ENCODE measurements around the gene IL10RA.

The IL10RA gene

GRCh38 chr11:117950993-117951961 is 34.9 kb upstream of the IL10RA start:
- no peak for DNase-seq (ENCODE audit: low read depth, low spot score)
- H3K27me3 ChIP-seq (ENCODE audit: insufficient read depth, insufficient read length), result no peaks in the 10 kb centered on the region
- H3K36me3 ChIP-seq (ENCODE audit: insufficient read depth, insufficient read length, low read length), result no peaks in the 10 kb centered on the region
- H3K9ac ChIP-seq (ENCODE audit: insufficient read length, low read depth), result no peak overlapping the region
- H3K4me1 ChIP-seq (ENCODE audit: insufficient read depth, insufficient read length), result no peaks in the 10 kb centered on the region
- TF ChIP-seq YY1 (IDR thresholded peaks at IDR 0.05; ENCODE audit: insufficient read depth, insufficient read length), result no peak
- no peak for TF ChIP-seq ZNF274 (IDR thresholded peaks at IDR 0.05; ENCODE audit: low read depth, low read length)
- TF ChIP-seq SUZ12 (IDR thresholded peaks at IDR 0.05; ENCODE audit: extremely low read depth, insufficient read depth, insufficient read length), result no peak
- no peak overlapping the region for H3K4me3 ChIP-seq (ENCODE audit: insufficient read length, low read depth)
- no peaks in the 10 kb centered on the region for H3K9me3 ChIP-seq (ENCODE audit: insufficient read depth, low read length)

DNA sequence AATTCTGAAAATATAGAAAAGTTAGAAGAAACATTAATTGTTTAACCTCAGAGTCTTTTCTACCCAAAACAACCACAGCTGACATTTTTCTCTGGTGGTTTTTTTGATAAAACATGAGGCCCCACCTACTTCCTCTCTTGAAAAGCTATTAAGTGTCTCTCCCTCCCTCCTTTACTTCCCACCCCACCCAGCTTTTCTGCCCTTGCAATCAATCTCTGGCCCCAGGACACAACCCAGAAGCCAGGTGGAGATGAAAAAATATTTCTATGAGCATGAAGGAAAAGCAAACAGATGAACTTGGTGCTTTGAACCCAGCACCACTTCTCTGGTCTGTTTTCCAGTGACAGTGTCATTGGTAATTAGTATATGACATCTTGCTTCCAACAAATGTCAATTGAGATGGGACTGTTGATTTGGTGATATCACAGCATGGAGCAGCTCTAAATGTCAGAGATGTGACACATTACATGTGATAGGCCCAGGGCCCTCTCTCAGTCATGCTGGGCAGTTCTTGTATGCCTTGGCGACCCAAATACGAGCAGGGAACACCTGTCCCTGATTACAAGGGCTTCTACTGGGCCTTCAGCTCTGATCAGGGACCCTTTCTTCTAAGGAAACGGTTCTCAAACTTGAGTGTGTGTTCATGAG is 33.0 kb upstream of the IL10RA start:
- Histone ChIP-seq H3K4me1 (ENCODE audit: insufficient read depth, insufficient read length) (no peaks in the 10 kb centered on the region), H3K27me3 (ENCODE audit: insufficient read depth, insufficient read length) (no peaks in the 10 kb centered on the region), H3K36me3 (ENCODE audit: insufficient read depth, insufficient read length, low read length) (no peaks in the 10 kb centered on the region), H3K4me3 (ENCODE audit: insufficient read length, low read depth) (no peak overlapping the region), H3K9ac (ENCODE audit: insufficient read length, low read depth) (no peak overlapping the region), H3K9me3 (ENCODE audit: insufficient read depth, low read length) (no peaks in the 10 kb centered on the region)
- DNase-seq (ENCODE audit: low read depth, low spot score), result no peak
- no peak for TF ChIP-seq YY1 (IDR thresholded peaks at IDR 0.05; ENCODE audit: insufficient read depth, insufficient read length)

GRCh38 chr11:117958949-117959348 is 27.2 kb upstream of the IL10RA start:
- DNase-seq (ENCODE audit: low read depth, low spot score), result no peak
- no peak for TF ChIP-seq SUZ12 (IDR thresholded peaks at IDR 0.05; ENCODE audit: extremely low read depth, insufficient read depth, insufficient read length)
- Histone ChIP-seq H3K9me3 (ENCODE audit: insufficient read depth, low read length) (no peaks in the 10 kb centered on the region), H3K4me3 (ENCODE audit: insufficient read length, low read depth) (no peak overlapping the region), H3K9ac (ENCODE audit: insufficient read length, low read depth) (no peak overlapping the region), H3K27me3 (ENCODE audit: insufficient read depth, insufficient read length) (no peaks in the 10 kb centered on the region), H3K4me1 (ENCODE audit: insufficient read depth, insufficient read length) (no peaks in the 10 kb centered on the region), H3K36me3 (ENCODE audit: insufficient read depth, insufficient read length, low read length) (no peaks in the 10 kb centered on the region)

- no peak overlapping the region for H3K9ac ChIP-seq (ENCODE audit: insufficient read length, low read depth)
- TF ChIP-seq YY1 (IDR thresholded peaks at IDR 0.05; ENCODE audit: insufficient read depth, insufficient read length) (no peak), SUZ12 (IDR thresholded peaks at IDR 0.05; ENCODE audit: extremely low read depth, insufficient read depth, insufficient read length) (no peak), ZNF274 (IDR thresholded peaks at IDR 0.05; ENCODE audit: low read depth, low read length) (no peak)
These were observed 26.6 kb upstream of the IL10RA start for GRCh38 chr11:117959438-117960149.

DNA sequence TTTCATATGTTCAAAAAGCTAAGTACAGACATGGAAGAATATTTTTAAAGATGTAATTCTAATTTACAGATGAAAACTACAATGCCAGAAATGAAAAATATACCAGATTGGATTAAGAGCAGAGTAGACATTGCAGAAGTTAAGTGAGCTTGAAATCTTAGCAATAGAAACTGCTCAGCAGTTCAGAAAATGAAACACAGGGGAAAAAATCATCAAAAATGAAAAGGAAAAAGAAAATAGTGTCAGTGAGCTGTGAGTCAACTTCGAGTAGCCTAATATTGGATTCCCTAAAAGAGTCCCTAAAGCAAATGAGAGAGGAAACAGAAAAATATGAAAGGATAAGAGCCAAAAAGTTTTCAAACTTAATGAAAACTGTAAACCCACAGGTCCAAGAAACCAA is 25.8 kb upstream of the IL10RA start:
- Histone ChIP-seq H3K4me1 (ENCODE audit: insufficient read depth, insufficient read length) (no peaks in the 10 kb centered on the region), H3K9me3 (ENCODE audit: insufficient read depth, low read length) (no peaks in the 10 kb centered on the region), H3K9ac (ENCODE audit: insufficient read length, low read depth) (no peak overlapping the region), H3K4me3 (ENCODE audit: insufficient read length, low read depth) (no peak overlapping the region), H3K27me3 (ENCODE audit: insufficient read depth, insufficient read length) (no peaks in the 10 kb centered on the region), H3K36me3 (ENCODE audit: insufficient read depth, insufficient read length, low read length) (no peaks in the 10 kb centered on the region)
- no peak for DNase-seq (ENCODE audit: low read depth, low spot score)
- TF ChIP-seq ZNF274 (IDR thresholded peaks at IDR 0.05; ENCODE audit: low read depth, low read length), result no peak
- no peak for TF ChIP-seq YY1 (IDR thresholded peaks at IDR 0.05; ENCODE audit: insufficient read depth, insufficient read length)
- TF ChIP-seq SUZ12 (IDR thresholded peaks at IDR 0.05; ENCODE audit: extremely low read depth, insufficient read depth, insufficient read length), result no peak

More at GRCh38 chr11:117959438-117960149, 26.6 kb upstream of the IL10RA start:
- H3K36me3 ChIP-seq (ENCODE audit: insufficient read depth, insufficient read length, low read length), result no peaks in the 10 kb centered on the region
- H3K9me3 ChIP-seq (ENCODE audit: insufficient read depth, low read length), result no peaks in the 10 kb centered on the region
- H3K27me3 ChIP-seq (ENCODE audit: insufficient read depth, insufficient read length), result no peaks in the 10 kb centered on the region
- H3K4me3 ChIP-seq (ENCODE audit: insufficient read length, low read depth), result no peak overlapping the region
- H3K4me1 ChIP-seq (ENCODE audit: insufficient read depth, insufficient read length), result no peaks in the 10 kb centered on the region
- DNase-seq (ENCODE audit: low read depth, low spot score), result no peak

DNA sequence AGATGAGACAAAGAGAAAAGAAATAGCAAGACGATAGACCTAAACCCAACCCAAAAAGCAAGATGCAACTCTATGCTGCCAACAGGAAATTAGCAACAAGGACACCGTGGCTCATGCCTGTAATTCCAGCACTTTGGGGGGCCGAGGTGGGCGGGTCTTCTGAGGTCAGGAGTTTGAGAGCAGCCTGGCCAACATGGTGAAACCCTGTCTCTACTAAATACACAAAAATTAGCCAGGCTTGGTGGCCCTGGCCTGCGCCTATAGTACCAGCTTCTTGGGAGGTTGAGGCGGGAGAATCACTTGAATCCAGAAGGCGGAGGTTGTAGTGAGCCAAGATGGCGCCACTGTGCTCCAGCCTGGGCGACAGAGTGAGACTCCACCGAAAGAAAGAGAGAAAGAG is 24.3 kb upstream of the IL10RA start:
- no peaks in the 10 kb centered on the region for H3K27me3 ChIP-seq (ENCODE audit: insufficient read depth, insufficient read length)
- TF ChIP-seq YY1 (IDR thresholded peaks at IDR 0.05; ENCODE audit: insufficient read depth, insufficient read length), result no peak
- TF ChIP-seq SUZ12 (IDR thresholded peaks at IDR 0.05; ENCODE audit: extremely low read depth, insufficient read depth, insufficient read length), result no peak
- no peak for TF ChIP-seq ZNF274 (IDR thresholded peaks at IDR 0.05; ENCODE audit: low read depth, low read length)

GRCh38 chr11:117962826-117963225 is 23.4 kb upstream of the IL10RA start:
- no peak for DNase-seq (ENCODE audit: low read depth, low spot score)
- Histone ChIP-seq H3K36me3 (ENCODE audit: insufficient read depth, insufficient read length, low read length) (no peaks in the 10 kb centered on the region), H3K27me3 (ENCODE audit: insufficient read depth, insufficient read length) (no peaks in the 10 kb centered on the region), H3K4me3 (ENCODE audit: insufficient read length, low read depth) (no peak overlapping the region), H3K9me3 (ENCODE audit: insufficient read depth, low read length) (no peaks in the 10 kb centered on the region), H3K9ac (ENCODE audit: insufficient read length, low read depth) (no peak overlapping the region), H3K4me1 (ENCODE audit: insufficient read depth, insufficient read length) (no peaks in the 10 kb centered on the region)
- TF ChIP-seq SUZ12 (IDR thresholded peaks at IDR 0.05; ENCODE audit: extremely low read depth, insufficient read depth, insufficient read length), result no peak
- no peak for TF ChIP-seq ZNF274 (IDR thresholded peaks at IDR 0.05; ENCODE audit: low read depth, low read length)
- TF ChIP-seq YY1 (IDR thresholded peaks at IDR 0.05; ENCODE audit: insufficient read depth, insufficient read length), result no peak

More for the DNA sequence above, 24.3 kb upstream of the IL10RA start:
- no peak overlapping the region for H3K4me3 ChIP-seq (ENCODE audit: insufficient read length, low read depth)
- no peak for DNase-seq (ENCODE audit: low read depth, low spot score)
- no peak overlapping the region for H3K9ac ChIP-seq (ENCODE audit: insufficient read length, low read depth)
- no peaks in the 10 kb centered on the region for H3K9me3 ChIP-seq (ENCODE audit: insufficient read depth, low read length)
- H3K36me3 ChIP-seq (ENCODE audit: insufficient read depth, insufficient read length, low read length), result no peaks in the 10 kb centered on the region
- H3K4me1 ChIP-seq (ENCODE audit: insufficient read depth, insufficient read length), result no peaks in the 10 kb centered on the region
